Panc1 (cell line): ENCODE results near the gene MRE11. TPM values are rescaled to one million over a fixed set of nuclear protein-coding genes. Genes with fewer than 3 reads are reported as not detected.
"Not testable (repeated sequence)": the region's sequence is repeated elsewhere in the genome, so short reads cannot be mapped to it uniquely, and the experiment has no call there.

ENCODE experiments used
- ATAC-seq: fragments of 200-7000 bp; cut with Tn5 transposase; 2 replicates; pipeline ENCODE4 v1.9.1; 2020; ENCODE audit warnings: mild to moderate bottlenecking, moderate library complexity
- BruUV-seq: library from RNA; stranded (reverse); fragments of 400-500 nt; replicated peaks from 2 replicates; lab custom pipeline; 2021; lab: Mats Ljungman, UMichigan
- CTCF ChIA-PET: fragments of 300-600 bp; sonication (Branson Sonifier 250); formaldehyde crosslinking; loops from one replicate; lab custom pipeline; 2022; ENCODE audit warnings: antibody characterized with exemption; lab: Charles Lee
- POLR2A ChIA-PET: fragments of 300-600 bp; sonication (Branson Sonifier 250); formaldehyde crosslinking; loops from one replicate; lab custom pipeline; 2022; ENCODE audit warnings: antibody characterized with exemption; lab: Charles Lee
- DNase-seq: peaks from one replicate; pipeline ENCODE4 v3.0.0-alpha.2; 2010; ENCODE audit warnings: low read depth, low spot score
- H3K27ac ChIP-seq: 2 replicates; pipeline ENCODE4 v1.5.1; 2011; ENCODE audit warnings: mild to moderate bottlenecking, low read length, inconsistent platforms
- H3K27me3 ChIP-seq: fragments of 200-500 bp; sonication (Bioruptor generic); 2 replicates; pipeline ENCODE4 v1.6.0; 2014; ENCODE audit warnings: low read length, inconsistent platforms; ENCODE audit not compliant: control insufficient read depth, insufficient read depth
- H3K36me3 ChIP-seq: fragments of 200-500 bp; sonication (Bioruptor generic); 2 replicates; pipeline ENCODE4 v1.5.1; 2014; ENCODE audit warnings: inconsistent platforms, mild to moderate bottlenecking, low read length, moderate library complexity; ENCODE audit not compliant: control insufficient read depth, insufficient read depth
- H3K4me1 ChIP-seq: 2 replicates; pipeline ENCODE4 v1.5.1; 2011; ENCODE audit warnings: inconsistent platforms, mild to moderate bottlenecking, low read length, moderate library complexity; ENCODE audit not compliant: control insufficient read depth, insufficient read depth
- H3K4me3 ChIP-seq, 2 experiments: 2 replicates each; pipeline ENCODE4 v1.5.1; 2011 to 2012; ENCODE audit warnings: low read depth in 2 of 2, low read length in 2 of 2, mild to moderate bottlenecking in 2 of 2, inconsistent platforms in 1 of 2, moderate library complexity in 1 of 2
- H3K9me3 ChIP-seq: fragments of 200-500 bp; sonication (Bioruptor generic); 2 replicates; pipeline ENCODE4 v1.5.1; 2014; ENCODE audit warnings: low read depth, mild to moderate bottlenecking, inconsistent platforms, low read length, moderate library complexity; ENCODE audit not compliant: control insufficient read depth, insufficient read depth
- CTCF ChIP-seq: fragments of 450-650 bp; IDR thresholded peaks from 2 replicates; pipeline ENCODE4 v1.5.1; 2017; ENCODE audit warnings: mild to moderate bottlenecking
- POLR2AphosphoS5 ChIP-seq: IDR thresholded peaks from 2 replicates; pipeline ENCODE4 v1.6.1; 2012; ENCODE audit warnings: mild to moderate bottlenecking, low read depth, low read length, moderate library complexity
- REST ChIP-seq, 2 experiments: IDR thresholded peaks; 2 replicates each; pipeline ENCODE4 v1.6.1; 2011 to 2012; ENCODE audit warnings: low read depth in 2 of 2, control low read depth in 1 of 2, low read length in 1 of 2, mild to moderate bottlenecking in 1 of 2, moderate library complexity in 1 of 2; ENCODE audit not compliant: insufficient read depth in 1 of 2
- SIN3A ChIP-seq: IDR thresholded peaks from 2 replicates; pipeline ENCODE4 v1.6.1; 2012; ENCODE audit warnings: low read depth, mild to moderate bottlenecking, low read length, moderate library complexity, borderline replicate concordance; ENCODE audit not compliant: insufficient read depth
- TCF7L2 ChIP-seq: IDR thresholded peaks from 2 replicates; pipeline ENCODE4 v1.6.1; 2011; ENCODE audit warnings: mild to moderate bottlenecking, low read depth, low read length, inconsistent platforms
- in situ Hi-C: cut with HindIII; loops from 2 replicates; pipeline ENCODE4 v1.10.0; 2016; ENCODE audit warnings: low sequenced_read_pairs, low pct_unique_long_range_greater_than_20kb
- intact Hi-C: fragments of 100-400 bp; cut with micrococcal nuclease; formaldehyde crosslinking; loops from one replicate; pipeline ENCODE4 v1.10.0; 2022; ENCODE audit not compliant: unreplicated experiment
- total RNA-seq: library from RNA; stranded (reverse); gene quantifications from one replicate; pipeline ENCODE4 v1.2.1, GENCODE V29; 2021; ENCODE audit not compliant: unreplicated experiment

The MRE11 gene
- total RNA-seq, 1 experiment from 2014 or later = 35.0 TPM

GRCh38 chr11:94396282-94396681, 97.4 kb downstream of the MRE11 start:
- no peaks in the 10 kb centered on the region for H3K4me1 ChIP-seq
- DNase-seq (no peak), ATAC-seq (no peak)
- no peak for TF ChIP-seq REST (IDR thresholded peaks at IDR 0.05; ENCODE audit: insufficient read depth in 1 of 2, low read depth in 2 of 2, low read length in 1 of 2)
- TF ChIP-seq POLR2AphosphoS5 = no peak
- no peak for TF ChIP-seq SIN3A
- TF ChIP-seq CTCF = no peak
- no peak for TF ChIP-seq TCF7L2
- H3K4me3 ChIP-seq = no peak overlapping the region
- in situ Hi-C loops (no loop called here), intact Hi-C loops (no loop called here)
- no peaks in the 10 kb centered on the region for H3K9me3 ChIP-seq
- peaks cover 27% of the 10 kb centered on the region for H3K27me3 ChIP-seq
- H3K36me3 ChIP-seq = no peaks in the 10 kb centered on the region
- ChIA-PET CTCF (no interaction called here), POLR2A (no interaction called here)
- no peak overlapping the region for H3K27ac ChIP-seq
- BruUV-seq = no TSS peak

- H3K9me3 ChIP-seq, POLR2A ChIA-PET, intact Hi-C loops, in situ Hi-C loops, BruUV-seq, H3K4me1 ChIP-seq, CTCF ChIA-PET, H3K36me3 ChIP-seq, DNase-seq, ATAC-seq, H3K4me3 ChIP-seq, H3K27me3 ChIP-seq, H3K27ac ChIP-seq: not testable (repeated sequence)
These were observed 101.7 kb downstream of the MRE11 start for GRCh38 chr11:94391937-94392336.

- ChIA-PET CTCF (no interaction called here), POLR2A (no interaction called here)
- DNase-seq (no peak), ATAC-seq (no peak)
- Histone ChIP-seq H3K36me3 (no peaks in the 10 kb centered on the region), H3K4me1 (no peaks in the 10 kb centered on the region), H3K9me3 (no peaks in the 10 kb centered on the region), H3K4me3 (no peak overlapping the region), H3K27ac (no peak overlapping the region), H3K27me3 (0 out of 2 replicates have a peak, but pooled peaks cover 2% of the 10 kb centered on the region)
- in situ Hi-C loops (no loop called here), intact Hi-C loops (no loop called here)
- BruUV-seq = no TSS peak
- TF ChIP-seq SIN3A (no peak), TCF7L2 (no peak), CTCF (no peak), REST (IDR thresholded peaks at IDR 0.05; ENCODE audit: insufficient read depth in 1 of 2, low read depth in 2 of 2, low read length in 1 of 2) (no peak), POLR2AphosphoS5 (no peak)
These were observed 114.0 kb downstream of the MRE11 start for GRCh38 chr11:94379613-94380012.
